ENCODE results near the gene SLX9.

SLX9 gene

GRCh38 chr21:44933918-44934260 lies 5.9 kb upstream of the SLX9 start:
- TF ChIP-seq GATA1 (IDR thresholded peaks at IDR 0.05; ENCODE audit: low read depth, low read length) (no peak), POLR2A (IDR thresholded peaks at IDR 0.05; ENCODE audit: low read length) (no peak)
- no peak for DNase-seq

GRCh38 chr21:44934276-44934675 lies 5.6 kb upstream of the SLX9 start:
- no peak for DNase-seq
- TF ChIP-seq POLR2A (IDR thresholded peaks at IDR 0.05; ENCODE audit: low read length) = no peak
- no peak for TF ChIP-seq GATA1 (IDR thresholded peaks at IDR 0.05; ENCODE audit: low read depth, low read length)

GRCh38 chr21:44934797-44935532 lies 4.9 kb upstream of the SLX9 start:
- no peak for DNase-seq
- TF ChIP-seq POLR2A (IDR thresholded peaks at IDR 0.05; ENCODE audit: low read length) (no peak), GATA1 (IDR thresholded peaks at IDR 0.05; ENCODE audit: low read depth, low read length) (no peak)

GRCh38 chr21:44935533-44935927 lies 4.3 kb upstream of the SLX9 start:
- TF ChIP-seq GATA1 (IDR thresholded peaks at IDR 0.05; ENCODE audit: low read depth, low read length) = no peak
- TF ChIP-seq POLR2A (IDR thresholded peaks at IDR 0.05; ENCODE audit: low read length) = no peak
- DNase-seq = no peak

GRCh38 chr21:44938772-44939531 lies 877 bp upstream of the SLX9 start:
- no peak for DNase-seq
- TF ChIP-seq GATA1 (IDR thresholded peaks at IDR 0.05; ENCODE audit: low read depth, low read length) (no peak), POLR2A (IDR thresholded peaks at IDR 0.05; ENCODE audit: low read length) (no peak)

GRCh38 chr21:44940116-44940631 lies 345 bp downstream of the SLX9 start:
- TF ChIP-seq POLR2A (IDR thresholded peaks at IDR 0.05; ENCODE audit: low read length) = no peak
- no peak for TF ChIP-seq GATA1 (IDR thresholded peaks at IDR 0.05; ENCODE audit: low read depth, low read length)
- DNase-seq = peak; percentile 57 to 66

GRCh38 chr21:44941567-44941966 lies 1.7 kb downstream of the SLX9 start:
- DNase-seq = no peak
- TF ChIP-seq GATA1 (IDR thresholded peaks at IDR 0.05; ENCODE audit: low read depth, low read length) = no peak
- no peak for TF ChIP-seq POLR2A (IDR thresholded peaks at IDR 0.05; ENCODE audit: low read length)

GRCh38 chr21:44942566-44942965 lies 2.7 kb downstream of the SLX9 start:
- TF ChIP-seq POLR2A (IDR thresholded peaks at IDR 0.05; ENCODE audit: low read length) (no peak), GATA1 (IDR thresholded peaks at IDR 0.05; ENCODE audit: low read depth, low read length) (no peak)
- no peak for DNase-seq

GRCh38 chr21:44943005-44943685 lies 3.3 kb downstream of the SLX9 start:
- no peak for TF ChIP-seq GATA1 (IDR thresholded peaks at IDR 0.05; ENCODE audit: low read depth, low read length)
- TF ChIP-seq POLR2A (IDR thresholded peaks at IDR 0.05; ENCODE audit: low read length) = no peak

GRCh38 chr21:44943686-44944550 lies 4.1 kb downstream of the SLX9 start:
- TF ChIP-seq POLR2A (IDR thresholded peaks at IDR 0.05; ENCODE audit: low read length) (no peak), GATA1 (IDR thresholded peaks at IDR 0.05; ENCODE audit: low read depth, low read length) (no peak)
- no peak for DNase-seq

More at GRCh38 chr21:44943005-44943685, 3.3 kb downstream of the SLX9 start:
- no peak for DNase-seq

GRCh38 chr21:44944596-44944995 lies 4.8 kb downstream of the SLX9 start:
- TF ChIP-seq POLR2A (IDR thresholded peaks at IDR 0.05; ENCODE audit: low read length) (no peak), GATA1 (IDR thresholded peaks at IDR 0.05; ENCODE audit: low read depth, low read length) (no peak)

GRCh38 chr21:44946254-44947041 lies 6.6 kb downstream of the SLX9 start:
- TF ChIP-seq GATA1 (IDR thresholded peaks at IDR 0.05; ENCODE audit: low read depth, low read length) (no peak), POLR2A (IDR thresholded peaks at IDR 0.05; ENCODE audit: low read length) (no peak)

More at GRCh38 chr21:44944596-44944995, 4.8 kb downstream of the SLX9 start:
- no peak for DNase-seq

More at GRCh38 chr21:44946254-44947041, 6.6 kb downstream of the SLX9 start:
- no peak for DNase-seq

All from erythroblast (primary cell).